Measurements from ENCODE around the gene KANSL3. TPM values are rescaled to one million over a fixed set of nuclear protein-coding genes. Genes with fewer than 3 reads are reported as not detected.

The KANSL3 gene
- total RNA-seq, 4 donors from 2014 or later = 13.5 to 73.0 (median 62.1) TPM

- Histone ChIP-seq H3K4me3 (no peak overlapping the region), H3K36me3 (no peaks in the 10 kb centered on the region), H3K4me1 (peaks cover under 1 to 5% of the 10 kb centered on the region in 2 donors), H3K27ac (no peak overlapping the region), H3K9me3 (no peaks in the 10 kb centered on the region), H3K27me3 (no peaks in the 10 kb centered on the region)
- no peak for DNase-seq
- TF ChIP-seq, protein P1, sequence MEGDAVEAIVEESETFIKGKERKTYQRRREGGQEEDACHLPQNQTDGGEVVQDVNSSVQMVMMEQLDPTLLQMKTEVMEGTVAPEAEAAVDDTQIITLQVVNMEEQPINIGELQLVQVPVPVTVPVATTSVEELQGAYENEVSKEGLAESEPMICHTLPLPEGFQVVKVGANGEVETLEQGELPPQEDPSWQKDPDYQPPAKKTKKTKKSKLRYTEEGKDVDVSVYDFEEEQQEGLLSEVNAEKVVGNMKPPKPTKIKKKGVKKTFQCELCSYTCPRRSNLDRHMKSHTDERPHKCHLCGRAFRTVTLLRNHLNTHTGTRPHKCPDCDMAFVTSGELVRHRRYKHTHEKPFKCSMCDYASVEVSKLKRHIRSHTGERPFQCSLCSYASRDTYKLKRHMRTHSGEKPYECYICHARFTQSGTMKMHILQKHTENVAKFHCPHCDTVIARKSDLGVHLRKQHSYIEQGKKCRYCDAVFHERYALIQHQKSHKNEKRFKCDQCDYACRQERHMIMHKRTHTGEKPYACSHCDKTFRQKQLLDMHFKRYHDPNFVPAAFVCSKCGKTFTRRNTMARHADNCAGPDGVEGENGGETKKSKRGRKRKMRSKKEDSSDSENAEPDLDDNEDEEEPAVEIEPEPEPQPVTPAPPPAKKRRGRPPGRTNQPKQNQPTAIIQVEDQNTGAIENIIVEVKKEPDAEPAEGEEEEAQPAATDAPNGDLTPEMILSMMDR (IDR thresholded peaks at IDR 0.05) = no peak
- no peak for TF ChIP-seq POLR2A (IDR thresholded peaks at IDR 0.05)
- intact Hi-C loops (cut with DNase I; ENCODE audit: low total_unique reads) = no loop called here
Observed at GRCh38 chr2:96631804-96632435, 6.2 kb downstream of the KANSL3 start.

DNA sequence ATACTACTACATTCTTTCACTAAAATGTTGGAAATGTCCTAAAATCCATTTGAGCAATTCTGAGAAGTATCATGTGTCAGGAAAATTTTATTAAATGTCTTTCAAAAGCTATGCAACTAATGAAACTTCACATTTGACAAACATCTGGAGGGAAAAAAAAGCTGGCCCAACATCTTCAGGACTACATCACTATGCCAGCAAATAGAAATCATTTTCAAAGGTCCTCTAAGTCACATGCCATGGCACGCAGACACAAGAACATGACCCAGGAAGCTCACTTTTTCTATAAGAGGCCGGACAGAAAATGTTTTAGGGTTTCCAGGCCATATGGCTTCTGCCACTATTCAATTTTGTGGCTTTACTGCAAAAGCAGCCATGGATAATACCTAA lies 11.6 kb downstream of the KANSL3 start:
- Histone ChIP-seq H3K9me3 (no peaks in the 10 kb centered on the region), H3K27me3 (no peaks in the 10 kb centered on the region), H3K4me1 (peaks cover 0 to 4% of the 10 kb centered on the region in 2 donors), H3K36me3 (no peaks in the 10 kb centered on the region), H3K27ac (peak overlapping the region in 1 of 2 donors; percentile 11), H3K4me3 (no peak overlapping the region)
- TF ChIP-seq, protein P1 (IDR thresholded peaks at IDR 0.05) = no peak
- TF ChIP-seq POLR2A (IDR thresholded peaks at IDR 0.05) = no peak
- no peak for DNase-seq
- intact Hi-C loops (cut with DNase I; ENCODE audit: low total_unique reads) = no loop called here

GRCh38 chr2:96625571-96626552 lies 12.2 kb downstream of the KANSL3 start:
- no peaks in the 10 kb centered on the region for H3K27me3 ChIP-seq
- peaks cover 0 to 4% of the 10 kb centered on the region in 2 donors for H3K4me1 ChIP-seq
- no peaks in the 10 kb centered on the region for H3K9me3 ChIP-seq
- H3K4me3 ChIP-seq = no peak overlapping the region
- no peak for TF ChIP-seq POLR2A (IDR thresholded peaks at IDR 0.05)
- TF ChIP-seq, protein P1 (IDR thresholded peaks at IDR 0.05) = no peak
- no peaks in the 10 kb centered on the region for H3K36me3 ChIP-seq
- intact Hi-C loops (cut with DNase I; ENCODE audit: low total_unique reads) = no loop called here
- no peak for DNase-seq
- peak overlapping the region in 1 of 2 donors; percentile 7 for H3K27ac ChIP-seq

DNA sequence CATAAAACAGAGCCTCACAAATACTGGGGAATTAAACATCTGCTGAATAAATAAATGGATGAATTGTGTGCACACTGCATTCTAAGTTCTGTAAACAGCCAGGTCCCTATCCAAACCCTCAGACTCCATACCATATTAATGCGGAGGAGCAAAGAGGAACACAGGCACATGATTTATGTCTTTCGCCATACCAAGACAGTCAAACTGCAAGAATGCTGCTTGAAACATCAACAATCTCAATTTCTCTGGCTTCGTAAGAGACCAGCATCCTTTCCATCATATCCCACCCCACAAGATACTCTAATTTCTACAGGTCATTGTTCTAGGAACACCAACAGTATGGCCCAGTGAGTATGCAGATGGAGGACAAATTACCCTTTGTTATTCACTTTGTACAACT lies 15.0 kb downstream of the KANSL3 start:
- H3K27me3 ChIP-seq = no peaks in the 10 kb centered on the region
- H3K27ac ChIP-seq = no peak overlapping the region
- DNase-seq = no peak
- peaks cover 0 to 4% of the 10 kb centered on the region in 2 donors for H3K4me1 ChIP-seq
- no peak overlapping the region for H3K4me3 ChIP-seq
- H3K9me3 ChIP-seq = no peaks in the 10 kb centered on the region
- H3K36me3 ChIP-seq = no peaks in the 10 kb centered on the region
- intact Hi-C loops (cut with DNase I; ENCODE audit: low total_unique reads) = no loop called here
- TF ChIP-seq, protein P1 (IDR thresholded peaks at IDR 0.05) = no peak
- no peak for TF ChIP-seq POLR2A (IDR thresholded peaks at IDR 0.05)

DNA sequence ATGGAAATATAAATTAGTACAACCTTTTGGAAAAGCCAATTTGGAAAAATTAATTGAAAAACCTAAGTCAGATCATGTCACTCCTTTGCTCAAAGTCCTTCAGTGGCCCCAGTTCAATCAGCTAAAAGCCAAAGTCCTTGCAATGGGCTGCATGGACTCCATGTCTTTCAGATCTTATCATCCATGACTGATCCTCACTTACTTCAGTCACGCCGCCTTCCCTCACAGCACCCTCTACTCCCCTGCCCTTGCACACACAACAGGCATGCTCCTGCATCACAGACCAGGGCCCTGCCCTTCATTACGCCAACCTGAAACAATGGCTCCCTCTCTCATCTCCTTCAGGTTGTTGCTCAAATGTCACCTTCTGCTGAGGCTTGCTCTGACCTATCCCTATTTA lies 15.6 kb downstream of the KANSL3 start:
- Histone ChIP-seq H3K4me1 (peaks cover 0 to 4% of the 10 kb centered on the region in 2 donors), H3K27ac (no peak overlapping the region), H3K27me3 (no peaks in the 10 kb centered on the region), H3K9me3 (no peaks in the 10 kb centered on the region), H3K36me3 (no peaks in the 10 kb centered on the region), H3K4me3 (no peak overlapping the region)
- intact Hi-C loops (cut with DNase I; ENCODE audit: low total_unique reads) = no loop called here
- no peak for TF ChIP-seq POLR2A (IDR thresholded peaks at IDR 0.05)
- TF ChIP-seq, protein P1 (IDR thresholded peaks at IDR 0.05) = no peak
- no peak for DNase-seq
